ENCODE data around the gene WDPCP. TPM values are rescaled to one million over a fixed set of nuclear protein-coding genes. Genes with fewer than 3 reads are reported as not detected.

The WDPCP gene
- polyA plus RNA-seq, 1 donor from 2014 or later = 8.9 TPM

DNA sequence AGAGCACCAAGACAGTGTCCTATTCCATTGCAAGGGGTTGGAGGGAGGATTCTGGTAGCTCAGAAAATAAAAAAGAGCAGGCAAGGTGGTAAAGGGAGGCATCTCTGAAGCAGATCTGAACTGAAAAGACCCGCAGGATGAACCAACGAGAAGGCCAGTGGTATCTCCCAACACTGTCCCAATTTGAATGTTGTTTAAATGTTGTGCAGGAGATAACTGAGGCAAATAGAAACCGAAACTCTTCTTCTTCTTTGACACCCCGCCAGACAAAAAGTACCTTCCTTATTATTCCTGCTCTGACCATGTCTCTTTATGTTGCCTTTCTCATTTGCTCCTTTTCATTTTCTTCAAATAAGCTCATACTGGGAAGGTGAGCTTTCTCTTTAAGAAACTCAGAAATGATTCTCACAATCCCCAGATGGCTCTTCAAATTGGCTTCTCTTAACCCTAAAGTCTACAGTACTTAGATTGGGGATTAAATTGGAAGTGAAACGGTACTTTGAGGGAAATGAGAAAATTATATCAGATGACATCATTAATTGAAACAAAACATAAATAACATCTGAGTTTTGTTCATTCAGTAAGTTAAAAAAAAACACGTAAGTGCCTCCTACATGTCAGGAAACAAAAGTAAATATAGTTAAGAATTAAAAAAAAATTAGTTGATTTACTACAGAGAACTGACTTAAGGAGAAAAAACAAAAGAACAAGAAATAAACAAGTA, 143.6 kb downstream of the WDPCP start:
- TF ChIP-seq, protein P1, sequence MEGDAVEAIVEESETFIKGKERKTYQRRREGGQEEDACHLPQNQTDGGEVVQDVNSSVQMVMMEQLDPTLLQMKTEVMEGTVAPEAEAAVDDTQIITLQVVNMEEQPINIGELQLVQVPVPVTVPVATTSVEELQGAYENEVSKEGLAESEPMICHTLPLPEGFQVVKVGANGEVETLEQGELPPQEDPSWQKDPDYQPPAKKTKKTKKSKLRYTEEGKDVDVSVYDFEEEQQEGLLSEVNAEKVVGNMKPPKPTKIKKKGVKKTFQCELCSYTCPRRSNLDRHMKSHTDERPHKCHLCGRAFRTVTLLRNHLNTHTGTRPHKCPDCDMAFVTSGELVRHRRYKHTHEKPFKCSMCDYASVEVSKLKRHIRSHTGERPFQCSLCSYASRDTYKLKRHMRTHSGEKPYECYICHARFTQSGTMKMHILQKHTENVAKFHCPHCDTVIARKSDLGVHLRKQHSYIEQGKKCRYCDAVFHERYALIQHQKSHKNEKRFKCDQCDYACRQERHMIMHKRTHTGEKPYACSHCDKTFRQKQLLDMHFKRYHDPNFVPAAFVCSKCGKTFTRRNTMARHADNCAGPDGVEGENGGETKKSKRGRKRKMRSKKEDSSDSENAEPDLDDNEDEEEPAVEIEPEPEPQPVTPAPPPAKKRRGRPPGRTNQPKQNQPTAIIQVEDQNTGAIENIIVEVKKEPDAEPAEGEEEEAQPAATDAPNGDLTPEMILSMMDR (IDR thresholded peaks at IDR 0.05; ENCODE audit: poor library complexity, severe bottlenecking) = no peak
- no peak for TF ChIP-seq POLR2AphosphoS5 (IDR thresholded peaks at IDR 0.05)
- no peak for TF ChIP-seq TAF1 (IDR thresholded peaks at IDR 0.05; ENCODE audit: low read depth)
- no peak for TF ChIP-seq EZH2 (IDR thresholded peaks at IDR 0.05; ENCODE audit: borderline replicate concordance, insufficient read depth, low read length, poor library complexity, severe bottlenecking)
- TF ChIP-seq MXI1 (conservative IDR thresholded peaks at IDR 0.05; ENCODE audit: poor library complexity, severe bottlenecking) = no peak
- no peak for TF ChIP-seq EP300 (conservative IDR thresholded peaks at IDR 0.05; ENCODE audit: poor library complexity, severe bottlenecking)
- no peak for TF ChIP-seq RAD21 (conservative IDR thresholded peaks at IDR 0.05)
- no peak for TF ChIP-seq SMC3 (conservative IDR thresholded peaks at IDR 0.05; ENCODE audit: poor library complexity)
- TF ChIP-seq, protein P2, sequence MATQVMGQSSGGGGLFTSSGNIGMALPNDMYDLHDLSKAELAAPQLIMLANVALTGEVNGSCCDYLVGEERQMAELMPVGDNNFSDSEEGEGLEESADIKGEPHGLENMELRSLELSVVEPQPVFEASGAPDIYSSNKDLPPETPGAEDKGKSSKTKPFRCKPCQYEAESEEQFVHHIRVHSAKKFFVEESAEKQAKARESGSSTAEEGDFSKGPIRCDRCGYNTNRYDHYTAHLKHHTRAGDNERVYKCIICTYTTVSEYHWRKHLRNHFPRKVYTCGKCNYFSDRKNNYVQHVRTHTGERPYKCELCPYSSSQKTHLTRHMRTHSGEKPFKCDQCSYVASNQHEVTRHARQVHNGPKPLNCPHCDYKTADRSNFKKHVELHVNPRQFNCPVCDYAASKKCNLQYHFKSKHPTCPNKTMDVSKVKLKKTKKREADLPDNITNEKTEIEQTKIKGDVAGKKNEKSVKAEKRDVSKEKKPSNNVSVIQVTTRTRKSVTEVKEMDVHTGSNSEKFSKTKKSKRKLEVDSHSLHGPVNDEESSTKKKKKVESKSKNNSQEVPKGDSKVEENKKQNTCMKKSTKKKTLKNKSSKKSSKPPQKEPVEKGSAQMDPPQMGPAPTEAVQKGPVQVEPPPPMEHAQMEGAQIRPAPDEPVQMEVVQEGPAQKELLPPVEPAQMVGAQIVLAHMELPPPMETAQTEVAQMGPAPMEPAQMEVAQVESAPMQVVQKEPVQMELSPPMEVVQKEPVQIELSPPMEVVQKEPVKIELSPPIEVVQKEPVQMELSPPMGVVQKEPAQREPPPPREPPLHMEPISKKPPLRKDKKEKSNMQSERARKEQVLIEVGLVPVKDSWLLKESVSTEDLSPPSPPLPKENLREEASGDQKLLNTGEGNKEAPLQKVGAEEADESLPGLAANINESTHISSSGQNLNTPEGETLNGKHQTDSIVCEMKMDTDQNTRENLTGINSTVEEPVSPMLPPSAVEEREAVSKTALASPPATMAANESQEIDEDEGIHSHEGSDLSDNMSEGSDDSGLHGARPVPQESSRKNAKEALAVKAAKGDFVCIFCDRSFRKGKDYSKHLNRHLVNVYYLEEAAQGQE (IDR thresholded peaks at IDR 0.05; ENCODE audit: borderline replicate concordance) = no peak
- H3K9me3 ChIP-seq (ENCODE audit: low read length) = no peaks in the 10 kb centered on the region

DNA sequence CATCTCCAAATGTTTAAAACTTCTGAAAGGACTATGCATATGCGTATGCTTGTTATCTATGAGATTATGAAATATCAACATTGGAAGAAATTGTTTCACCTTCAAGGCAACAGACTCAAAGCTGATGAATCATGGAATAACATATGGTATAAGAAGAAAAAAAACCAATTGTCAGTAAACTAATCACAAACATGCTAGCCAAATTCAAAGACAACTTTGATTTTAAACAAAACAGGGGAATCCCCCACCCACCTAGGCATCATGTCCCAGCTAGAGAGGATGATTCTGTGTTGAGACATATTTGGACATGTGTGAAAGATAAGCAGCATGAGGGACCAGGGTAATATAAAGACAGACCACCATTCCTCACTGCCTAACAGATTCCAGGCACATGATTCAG, 147.7 kb downstream of the WDPCP start:
- H3K4me2 ChIP-seq (ENCODE audit: low read length) = no peak overlapping the region
- no peaks in the 10 kb centered on the region for H3K27me3 ChIP-seq (ENCODE audit: insufficient read depth, low read depth, low read length)
- H3K9me2 ChIP-seq (ENCODE audit: insufficient read depth, low read length) = no peaks in the 10 kb centered on the region
- H3K9me3 ChIP-seq (ENCODE audit: low read length) = no peaks in the 10 kb centered on the region
- H2AFZ ChIP-seq (ENCODE audit: low read depth, low read length) = no peak overlapping the region
- H3F3A ChIP-seq (ENCODE audit: insufficient read depth, low read length, poor library complexity, severe bottlenecking) = peaks cover 3% of the 10 kb centered on the region
- no peaks in the 10 kb centered on the region for H3K36me3 ChIP-seq (ENCODE audit: insufficient read depth, low read length)
- H3K4me3 ChIP-seq (ENCODE audit: low read length) = no peak overlapping the region
- TF ChIP-seq, protein P1 (IDR thresholded peaks at IDR 0.05; ENCODE audit: poor library complexity, severe bottlenecking) = no peak
- no peaks in the 10 kb centered on the region for H3K79me2 ChIP-seq (replicated peaks; ENCODE audit: insufficient read depth, low read length)
- H3K9ac ChIP-seq (ENCODE audit: low read length) = no peak overlapping the region
- H4K20me1 ChIP-seq (ENCODE audit: insufficient read depth) = no peaks in the 10 kb centered on the region
- no peak overlapping the region for H3K27ac ChIP-seq (ENCODE audit: low read length)

More for the DNA sequence above, 143.6 kb downstream of the WDPCP start:
- Histone ChIP-seq H3K27ac (ENCODE audit: low read length) (no peak overlapping the region), H4K20me1 (ENCODE audit: insufficient read depth) (no peaks in the 10 kb centered on the region), H3K9ac (ENCODE audit: low read length) (no peak overlapping the region), H2AFZ (ENCODE audit: low read depth, low read length) (no peak overlapping the region), H3K36me3 (ENCODE audit: insufficient read depth, low read length) (no peaks in the 10 kb centered on the region), H3F3A (ENCODE audit: insufficient read depth, low read length, poor library complexity, severe bottlenecking) (no peaks in the 10 kb centered on the region), H3K9me2 (ENCODE audit: insufficient read depth, low read length) (no peaks in the 10 kb centered on the region), H3K4me3 (ENCODE audit: low read length) (no peak overlapping the region), H3K27me3 (ENCODE audit: insufficient read depth, low read depth, low read length) (no peaks in the 10 kb centered on the region), H3K4me2 (ENCODE audit: low read length) (no peak overlapping the region), H3K79me2 (replicated peaks; ENCODE audit: insufficient read depth, low read length) (no peaks in the 10 kb centered on the region)

All from neural cell (in vitro differentiated cells).